Keratinocyte (primary cell): Measurements from ENCODE around the gene IRF2BP1. TPM values are rescaled to one million over a fixed set of nuclear protein-coding genes. Genes with fewer than 3 reads are reported as not detected.
A peak's percentile ranks its signal among the peaks of the same experiment; 100 is the strongest.

Source experiments
- DNase-seq: peaks from one replicate; pipeline ENCODE4 v3.0.0-alpha.2; 2011; ENCODE audit warnings: low read depth, missing footprints, low spot score
- FAIRE-seq: peaks from 2 replicates; lab custom pipeline; 2011; peaks lifted over from hg19 to GRCh38; lab: Jason Lieb, UNC
- H2AFZ ChIP-seq: 2 replicates; pipeline ENCODE4 v1.6.0; 2012; ENCODE audit warnings: low read length, control low read depth, inconsistent platforms; ENCODE audit not compliant: control insufficient read depth
- H3K27ac ChIP-seq: 2 replicates; pipeline ENCODE4 v1.5.1; 2011; ENCODE audit warnings: low read length; ENCODE audit not compliant: control insufficient read depth, insufficient read depth
- H3K27me3 ChIP-seq: 3 replicates; pipeline ENCODE4 v1.6.0; 2011; ENCODE audit warnings: low read length; ENCODE audit not compliant: control insufficient read depth, insufficient read depth; ENCODE audit errors: extremely low read depth
- H3K36me3 ChIP-seq, 2 experiments: 2 replicates in 1 of 2; 3 replicates in 1 of 2; pipeline ENCODE4 v1.5.1; 2011; ENCODE audit warnings: low read length in 2 of 2, mild to moderate bottlenecking in 1 of 2; ENCODE audit not compliant: control insufficient read depth in 2 of 2, insufficient read depth in 2 of 2; ENCODE audit errors: extremely low read depth in 1 of 2
- H3K4me1 ChIP-seq: 3 replicates; pipeline ENCODE4 v1.5.1; 2011; ENCODE audit warnings: low read length; ENCODE audit not compliant: control insufficient read depth, insufficient read depth; ENCODE audit errors: extremely low read depth
- H3K4me2 ChIP-seq: 3 replicates; pipeline ENCODE4 v1.6.0; 2011; ENCODE audit warnings: low read depth, low read length; ENCODE audit not compliant: control insufficient read depth, insufficient read depth; ENCODE audit errors: extremely low read depth
- H3K4me3 ChIP-seq, 3 experiments: fragments of 200-600 bp in 1 of 3; sonication (generic) in 1 of 3; 2 replicates in 2 of 3; 3 replicates in 1 of 3; pipeline ENCODE4 v1.5.1; 2011 to 2016; ENCODE audit warnings: low read length in 3 of 3, mild to moderate bottlenecking in 3 of 3, control low read depth in 2 of 3, inconsistent platforms in 1 of 3, low read depth in 1 of 3, mixed read lengths in 1 of 3, mixed run types in 1 of 3, moderate library complexity in 1 of 3; ENCODE audit not compliant: control insufficient read depth in 2 of 3, insufficient read depth in 2 of 3; ENCODE audit errors: extremely low read depth in 1 of 3
- H3K79me2 ChIP-seq: 2 replicates; pipeline ENCODE4 v1.6.0; 2012; ENCODE audit warnings: low read length; ENCODE audit not compliant: control insufficient read depth, insufficient read depth
- H3K9ac ChIP-seq: 3 replicates; pipeline ENCODE4 v1.6.0; 2011; ENCODE audit warnings: low read length; ENCODE audit not compliant: control insufficient read depth, insufficient read depth; ENCODE audit errors: extremely low read depth
- H3K9me1 ChIP-seq: 3 replicates; pipeline ENCODE4 v1.6.0; 2011; ENCODE audit warnings: low read length; ENCODE audit not compliant: control insufficient read depth, insufficient read depth; ENCODE audit errors: extremely low read depth
- H3K9me3 ChIP-seq: 2 replicates; pipeline ENCODE4 v1.5.1; 2012; ENCODE audit warnings: low read depth, low read length; ENCODE audit not compliant: control insufficient read depth
- H4K20me1 ChIP-seq: 3 replicates; pipeline ENCODE4 v1.6.0; 2011; ENCODE audit warnings: low read length; ENCODE audit not compliant: control insufficient read depth, insufficient read depth; ENCODE audit errors: extremely low read depth
- CTCF ChIP-seq, 3 experiments: IDR thresholded peaks in 1 of 3; conservative IDR thresholded peaks in 1 of 3; optimal IDR thresholded peaks in 1 of 3; 2 replicates in 2 of 3; 3 replicates in 1 of 3; pipeline versions ENCODE3 to v1.5.1; 2011; ENCODE audit warnings: low read length in 3 of 3, mild to moderate bottlenecking in 3 of 3, moderate library complexity in 2 of 3, control low read depth in 1 of 3, inconsistent platforms in 1 of 3; ENCODE audit not compliant: insufficient read depth in 2 of 3; ENCODE audit errors: extremely low read depth in 1 of 3
- EZH2 ChIP-seq: IDR thresholded peaks from one replicate; pipeline ENCODE4 v1.6.1; 2012; ENCODE audit warnings: inconsistent platforms, mild to moderate bottlenecking, low read length, moderate library complexity
- dilution Hi-C: fragments of 300-500 bp; cut with MboI; formaldehyde crosslinking; loops from one replicate; pipeline ENCODE4 v1.7.0; 2020; ENCODE audit warnings: low sequenced_read_pairs; ENCODE audit not compliant: extremely low pct_ligation_motif_present
- polyA plus RNA-seq, 5 experiments: library from polyadenylated mRNA; depleted of rRNA in 3 of 5; stranded (reverse) in 3 of 5; stranded (forward) in 1 of 5; unstranded in 1 of 5; fragments of >200 nt; gene quantifications; 1 replicate in 1 of 5; 2 replicates in 3 of 5; 3 replicates in 1 of 5; pipeline versions ENCODE4 v1.2.1 to v1.2.3, GENCODE V29; 2011 to 2012; ENCODE audit warnings: missing spikeins in 2 of 5, low read depth in 1 of 5, low replicate concordance in 1 of 5

The IRF2BP1 gene
- polyA plus RNA-seq, 1 donor (not counting 4 experiments of a cell fraction or from before 2014, with no cell fraction given), result 1.7 TPM

- Histone ChIP-seq H3K9me3 (no peaks in the 10 kb centered on the region), H3K79me2 (peaks cover 31% of the 10 kb centered on the region), H3K9ac (peak overlapping the region; percentile 33), H3K27ac (no peak overlapping the region), H3K4me2 (peak overlapping the region; percentile 91), H3K4me1 (peaks cover 10% of the 10 kb centered on the region), H4K20me1 (no peaks in the 10 kb centered on the region), H3K36me3 (peaks cover 3 to 4% of the 10 kb centered on the region in 2 experiments), H3K27me3 (peaks cover 37% of the 10 kb centered on the region), H3K4me3 (peak overlapping the region; percentile 58 to 100 (median 94)), H2AFZ (peak overlapping the region; percentile 97), H3K9me1 (no peaks in the 10 kb centered on the region)
- TF ChIP-seq EZH2, result peak; percentile 79
- TF ChIP-seq CTCF (optimal IDR thresholded peaks at IDR 0.05 in 1 of 3, IDR thresholded peaks at IDR 0.05 in 1 of 3, conservative IDR thresholded peaks at IDR 0.05 in 1 of 3; ENCODE audit: extremely low read depth in 1 of 3, insufficient read depth in 2 of 3, low read length in 3 of 3), result no peak
- dilution Hi-C loops, result no loop called here
- FAIRE-seq (no peak), DNase-seq (no peak)
Observed at GRCh38 chr19:45863335-45863839, 22.6 kb downstream of the IRF2BP1 start.

DNA sequence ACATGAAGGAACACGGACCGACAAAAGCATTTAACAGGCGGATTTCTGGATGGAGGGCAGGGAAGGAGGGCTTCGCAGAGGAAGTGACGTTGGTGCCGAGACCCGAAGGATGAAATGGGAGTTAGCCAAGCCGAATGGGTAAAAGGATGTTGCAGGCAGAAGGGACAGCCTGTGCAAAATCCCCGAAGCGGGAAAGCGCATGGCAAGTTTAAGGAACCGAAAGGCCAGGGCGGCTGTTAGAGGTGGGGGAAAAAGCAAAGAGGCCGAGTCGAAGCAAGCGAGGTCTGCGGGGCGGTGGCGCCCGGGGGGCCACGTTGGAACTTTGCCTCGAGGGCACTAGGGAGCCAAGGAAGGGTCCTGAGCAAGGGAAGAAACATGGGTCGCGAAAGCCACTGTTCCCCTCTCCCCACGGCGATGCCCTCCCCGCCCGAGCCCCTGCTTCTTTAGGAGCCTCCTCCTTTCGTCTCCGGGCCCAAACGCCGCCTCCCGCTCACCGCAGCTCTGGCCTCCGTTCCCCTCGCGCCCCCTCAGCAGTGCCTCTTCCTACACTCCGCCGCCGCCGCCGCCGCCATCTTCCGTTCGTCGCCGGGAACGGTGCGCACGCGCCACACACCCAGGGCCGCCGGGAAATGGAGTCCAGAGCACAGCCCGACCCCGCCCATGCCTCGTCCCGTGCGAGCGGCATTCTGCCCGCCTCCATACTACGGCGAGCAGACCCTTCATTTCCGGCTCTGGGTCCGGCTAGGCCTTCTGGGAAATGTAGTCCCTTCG lies 23.2 kb downstream of the IRF2BP1 start, which contains the start of gene SYMPK:
Gene SYMPK (minus strand): TSS at position 584 of the 771 bp plus-strand sequence. CDS start 8,652 bp downstream, outside the sequence.
- no peaks in the 10 kb centered on the region for H4K20me1 ChIP-seq
- H3K79me2 ChIP-seq, result peaks cover 37% of the 10 kb centered on the region
- peaks cover 7 to 8% of the 10 kb centered on the region in 2 experiments for H3K36me3 ChIP-seq
- H3K27me3 ChIP-seq, result peaks cover 37% of the 10 kb centered on the region
- H3K9me1 ChIP-seq, result no peaks in the 10 kb centered on the region
- H3K9me3 ChIP-seq, result no peaks in the 10 kb centered on the region
- H3K9ac ChIP-seq, result peak within 1 kb of the TSS; percentile 91
- peak within 1 kb of the TSS; percentile 97 for H2AFZ ChIP-seq
- peak within 1 kb of the TSS; percentile 80 for H3K27ac ChIP-seq
- H3K4me1 ChIP-seq, result peaks cover 10% of the 10 kb centered on the region
- TF ChIP-seq EZH2 (no peak), CTCF (optimal IDR thresholded peaks at IDR 0.05 in 1 of 3, IDR thresholded peaks at IDR 0.05 in 1 of 3, conservative IDR thresholded peaks at IDR 0.05 in 1 of 3; ENCODE audit: extremely low read depth in 1 of 3, insufficient read depth in 2 of 3, low read length in 3 of 3) (no peak)
- dilution Hi-C loops, result no loop called here
- peak within 1 kb of the TSS; percentile 76 to 100 (median 94) for H3K4me3 ChIP-seq
- peak within 1 kb of the TSS; percentile 95 for H3K4me2 ChIP-seq
- DNase-seq (peak; percentile 82), FAIRE-seq (peak; percentile 83)
